ENCODE results near the gene RYR2. TPM values are rescaled to one million over a fixed set of nuclear protein-coding genes. Genes with fewer than 3 reads are reported as not detected.

Gene RYR2
- total RNA-seq, 1 experiment from 2014 or later: 2.8 TPM

- H3K9me3 ChIP-seq (ENCODE audit: low read depth, low read length, poor library complexity, severe bottlenecking): no peaks in the 10 kb centered on the region
- POLR2A ChIA-PET (ENCODE audit: low non-redundant PET): no interaction called here
- CTCF ChIA-PET: no interaction called here
- DNase-seq (ENCODE audit: low spot score): no peak
- no peaks in the 10 kb centered on the region for H3K27me3 ChIP-seq (replicated peaks; ENCODE audit: insufficient read depth, low read depth, low read length, poor library complexity)
- intact Hi-C loops (cut with micrococcal nuclease; ENCODE audit: unreplicated experiment): no loop called here
- H3K27ac ChIP-seq (ENCODE audit: low read depth, low read length, poor library complexity, severe bottlenecking): no peak overlapping the region
- no peak overlapping the region for H3K4me3 ChIP-seq (ENCODE audit: low read depth, low read length, poor library complexity, severe bottlenecking)
- TF ChIP-seq, protein P1, sequence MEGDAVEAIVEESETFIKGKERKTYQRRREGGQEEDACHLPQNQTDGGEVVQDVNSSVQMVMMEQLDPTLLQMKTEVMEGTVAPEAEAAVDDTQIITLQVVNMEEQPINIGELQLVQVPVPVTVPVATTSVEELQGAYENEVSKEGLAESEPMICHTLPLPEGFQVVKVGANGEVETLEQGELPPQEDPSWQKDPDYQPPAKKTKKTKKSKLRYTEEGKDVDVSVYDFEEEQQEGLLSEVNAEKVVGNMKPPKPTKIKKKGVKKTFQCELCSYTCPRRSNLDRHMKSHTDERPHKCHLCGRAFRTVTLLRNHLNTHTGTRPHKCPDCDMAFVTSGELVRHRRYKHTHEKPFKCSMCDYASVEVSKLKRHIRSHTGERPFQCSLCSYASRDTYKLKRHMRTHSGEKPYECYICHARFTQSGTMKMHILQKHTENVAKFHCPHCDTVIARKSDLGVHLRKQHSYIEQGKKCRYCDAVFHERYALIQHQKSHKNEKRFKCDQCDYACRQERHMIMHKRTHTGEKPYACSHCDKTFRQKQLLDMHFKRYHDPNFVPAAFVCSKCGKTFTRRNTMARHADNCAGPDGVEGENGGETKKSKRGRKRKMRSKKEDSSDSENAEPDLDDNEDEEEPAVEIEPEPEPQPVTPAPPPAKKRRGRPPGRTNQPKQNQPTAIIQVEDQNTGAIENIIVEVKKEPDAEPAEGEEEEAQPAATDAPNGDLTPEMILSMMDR (conservative IDR thresholded peaks at IDR 0.05; ENCODE audit: low read depth, low read length): no peak
- no peak for TF ChIP-seq EZH2 (IDR thresholded peaks at IDR 0.05; ENCODE audit: borderline replicate concordance, low read depth, low read length, poor library complexity, severe bottlenecking)
- no TSS peak for BruUV-seq (replicated peaks)
- H3K4me1 ChIP-seq (ENCODE audit: insufficient read depth, low read length, poor library complexity, severe bottlenecking): no peaks in the 10 kb centered on the region
- no peaks in the 10 kb centered on the region for H3K36me3 ChIP-seq (ENCODE audit: insufficient read depth, low read length, poor library complexity, severe bottlenecking)
Observed at GRCh38 chr1:237201155-237201554, 159.2 kb downstream of the RYR2 start.

- ChIA-PET CTCF (no interaction called here), POLR2A (ENCODE audit: low non-redundant PET) (no interaction called here)
- Histone ChIP-seq H3K4me3 (ENCODE audit: low read depth, low read length, poor library complexity, severe bottlenecking) (no peak overlapping the region), H3K27me3 (replicated peaks; ENCODE audit: insufficient read depth, low read depth, low read length, poor library complexity) (no peaks in the 10 kb centered on the region), H3K27ac (ENCODE audit: low read depth, low read length, poor library complexity, severe bottlenecking) (no peak overlapping the region), H3K9me3 (ENCODE audit: low read depth, low read length, poor library complexity, severe bottlenecking) (no peaks in the 10 kb centered on the region), H3K4me1 (ENCODE audit: insufficient read depth, low read length, poor library complexity, severe bottlenecking) (no peaks in the 10 kb centered on the region), H3K36me3 (ENCODE audit: insufficient read depth, low read length, poor library complexity, severe bottlenecking) (no peaks in the 10 kb centered on the region)
- intact Hi-C loops (cut with micrococcal nuclease; ENCODE audit: unreplicated experiment): no loop called here
- BruUV-seq (replicated peaks): no TSS peak
- no peak for DNase-seq (ENCODE audit: low spot score)
- no peak for TF ChIP-seq EZH2 (IDR thresholded peaks at IDR 0.05; ENCODE audit: borderline replicate concordance, low read depth, low read length, poor library complexity, severe bottlenecking)
- TF ChIP-seq, protein P1 (conservative IDR thresholded peaks at IDR 0.05; ENCODE audit: low read depth, low read length): no peak
Observed at GRCh38 chr1:237204841-237205240, 162.9 kb downstream of the RYR2 start.

DNA sequence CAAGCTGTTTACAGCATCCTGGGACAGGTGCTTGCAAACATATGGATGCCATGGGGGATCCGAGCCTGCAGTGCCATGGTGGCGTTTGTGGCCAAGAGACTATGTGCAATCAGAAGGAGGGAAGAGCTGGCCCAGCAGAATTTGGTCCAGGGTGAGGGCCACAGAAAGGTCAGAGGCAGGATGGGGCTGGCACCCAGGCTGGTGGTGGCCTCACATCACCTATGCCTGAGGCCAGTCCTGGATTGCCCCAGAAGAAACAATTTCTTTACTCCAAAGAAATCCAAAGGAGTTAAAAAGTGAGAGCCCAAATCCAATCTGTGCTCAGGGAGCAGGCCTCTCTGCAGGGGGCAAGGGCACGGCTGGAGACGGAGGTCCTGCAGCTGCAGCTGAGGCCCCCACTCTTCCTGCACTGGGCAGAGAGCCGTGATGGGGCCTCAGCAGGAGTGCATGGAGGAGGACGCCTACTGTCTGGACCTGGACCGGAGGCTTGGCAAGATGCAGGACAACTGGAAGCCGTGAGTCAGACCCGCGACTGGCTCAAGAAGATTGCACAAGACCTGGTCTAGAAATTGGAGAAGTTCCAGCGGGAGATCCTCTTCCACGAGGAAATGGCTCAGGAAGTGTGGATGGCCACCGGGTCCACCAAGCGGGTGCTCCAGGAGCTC lies 163.5 kb downstream of the RYR2 start:
- DNase-seq (ENCODE audit: low spot score): no peak
- ChIA-PET CTCF (no interaction called here), POLR2A (ENCODE audit: low non-redundant PET) (no interaction called here)
- intact Hi-C loops (cut with micrococcal nuclease; ENCODE audit: unreplicated experiment): no loop called here
- Histone ChIP-seq H3K9me3 (ENCODE audit: low read depth, low read length, poor library complexity, severe bottlenecking) (no peaks in the 10 kb centered on the region), H3K4me3 (ENCODE audit: low read depth, low read length, poor library complexity, severe bottlenecking) (no peak overlapping the region), H3K36me3 (ENCODE audit: insufficient read depth, low read length, poor library complexity, severe bottlenecking) (no peaks in the 10 kb centered on the region), H3K4me1 (ENCODE audit: insufficient read depth, low read length, poor library complexity, severe bottlenecking) (no peaks in the 10 kb centered on the region), H3K27me3 (replicated peaks; ENCODE audit: insufficient read depth, low read depth, low read length, poor library complexity) (no peaks in the 10 kb centered on the region), H3K27ac (ENCODE audit: low read depth, low read length, poor library complexity, severe bottlenecking) (no peak overlapping the region)
- no TSS peak for BruUV-seq (replicated peaks)
- no peak for TF ChIP-seq EZH2 (IDR thresholded peaks at IDR 0.05; ENCODE audit: borderline replicate concordance, low read depth, low read length, poor library complexity, severe bottlenecking)
- TF ChIP-seq, protein P1 (conservative IDR thresholded peaks at IDR 0.05; ENCODE audit: low read depth, low read length): no peak

All from A673 (cell line).